Head of caudate nucleus (tissue), 42 donors: ENCODE data around the gene PLEKHA4.
"Not testable (repeated sequence)": the region's sequence is repeated elsewhere in the genome, so short reads cannot be mapped to it uniquely, and the experiment has no call there.

Source experiments
- DNase-seq, 42 donors: peaks; one replicate each; pipeline versions ENCODE4 v3.0.0 to v3.0.0-alpha.2; 2020 to 2021; ENCODE audit warnings: mixed read lengths in 7 of 42
- intact Hi-C: fragments of 100-400 bp; cut with DNase I; formaldehyde crosslinking; loops from one replicate; pipeline ENCODE4 v1.15.0; 2022

The PLEKHA4 gene

DNA sequence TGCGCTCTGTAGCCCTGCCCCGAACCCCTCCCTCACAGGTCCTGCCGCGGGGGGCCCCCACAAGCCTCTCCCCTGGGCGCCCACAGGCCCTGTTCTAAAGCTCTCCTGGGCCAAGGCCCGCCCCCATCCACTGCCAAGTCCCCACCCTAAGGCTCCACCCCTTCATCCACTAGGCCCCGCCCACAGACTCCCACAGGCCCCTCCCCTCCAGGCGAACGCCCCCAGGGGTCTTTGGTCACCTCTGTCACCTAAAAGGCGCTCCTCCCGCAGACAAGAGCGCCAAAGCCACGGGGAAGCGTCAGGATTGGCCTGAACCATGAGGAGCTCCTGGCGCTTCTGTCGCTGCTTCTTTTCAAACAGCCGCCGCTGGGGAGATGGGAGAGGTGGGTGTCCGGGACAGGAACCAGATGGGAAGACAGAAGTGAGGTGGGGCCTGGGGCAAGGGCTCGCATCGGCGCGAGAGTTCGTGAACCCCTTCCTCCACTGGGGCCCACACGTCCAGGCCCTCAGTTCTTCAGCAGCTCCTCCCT lies 27.8 kb upstream of the PLEKHA4 start:
- intact Hi-C loops, result no loop called here
- peak in 40 of 42 donors; percentile 28 to 88 (median 68) for DNase-seq

DNA sequence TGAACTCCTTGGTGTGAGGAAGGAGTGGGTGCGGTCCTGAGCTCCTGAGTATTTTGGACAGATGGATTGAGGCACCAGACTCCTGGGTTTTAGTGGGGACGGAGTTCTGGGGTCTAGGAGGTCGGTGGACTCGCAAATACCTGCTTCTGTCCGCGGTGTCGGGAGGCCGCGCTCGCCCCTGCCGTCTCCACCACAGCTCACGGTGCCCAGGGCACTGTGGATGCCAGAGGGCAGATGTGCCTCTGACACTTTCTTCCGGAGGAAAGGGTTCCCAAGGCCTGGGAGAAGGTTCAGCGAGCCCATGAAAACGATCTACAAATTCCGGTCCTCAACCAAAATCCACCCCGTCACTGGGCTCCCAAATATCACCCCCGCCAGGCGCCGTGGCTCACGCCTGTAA lies 26.8 kb upstream of the PLEKHA4 start:
- DNase-seq, result no peak
- intact Hi-C loops, result no loop called here

GRCh38 chr19:48890551-48890950 lies 22.1 kb upstream of the PLEKHA4 start:
- intact Hi-C loops, result no loop called here
- DNase-seq, result no peak

GRCh38 chr19:48889496-48889895 lies 21.1 kb upstream of the PLEKHA4 start:
- DNase-seq, intact Hi-C loops: not testable (repeated sequence)

DNA sequence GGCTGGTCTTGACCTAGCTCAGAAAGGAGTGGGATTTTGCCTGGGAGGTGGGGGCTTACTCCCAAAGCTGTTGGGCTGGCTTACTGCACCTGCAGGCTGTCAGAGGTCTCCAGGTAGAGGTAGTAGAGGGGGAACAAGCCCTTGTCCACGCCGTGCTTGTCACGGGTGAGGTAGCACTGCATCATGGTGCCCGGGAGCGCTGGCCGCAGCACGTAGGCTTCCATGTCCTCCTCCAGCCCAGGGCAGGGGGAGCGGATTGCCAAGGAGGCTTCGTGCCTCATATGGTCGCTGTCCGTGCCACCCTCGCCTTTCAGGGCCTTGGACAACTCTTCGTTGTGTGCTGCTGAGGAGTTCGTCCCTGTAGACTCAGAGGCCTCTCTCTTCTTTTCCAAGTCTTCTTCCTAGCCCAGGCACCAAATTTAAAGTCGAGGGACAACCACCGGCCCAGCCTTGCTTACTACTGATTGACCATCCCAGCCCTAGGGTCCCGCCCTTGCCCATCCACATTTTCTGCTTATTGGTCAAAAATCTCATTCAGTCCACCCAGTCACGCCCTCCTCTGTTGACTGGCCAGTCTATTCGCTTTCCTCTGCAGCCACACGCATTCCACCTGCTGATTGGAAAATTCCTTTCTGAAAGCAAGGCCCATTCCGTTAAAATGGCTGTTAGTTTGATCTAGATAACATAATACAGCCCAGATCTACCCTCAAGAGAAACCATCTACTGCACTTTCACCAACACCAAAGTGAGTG lies 19.6 kb upstream of the PLEKHA4 start:
- intact Hi-C loops, result no loop called here
- no peak for DNase-seq

DNA sequence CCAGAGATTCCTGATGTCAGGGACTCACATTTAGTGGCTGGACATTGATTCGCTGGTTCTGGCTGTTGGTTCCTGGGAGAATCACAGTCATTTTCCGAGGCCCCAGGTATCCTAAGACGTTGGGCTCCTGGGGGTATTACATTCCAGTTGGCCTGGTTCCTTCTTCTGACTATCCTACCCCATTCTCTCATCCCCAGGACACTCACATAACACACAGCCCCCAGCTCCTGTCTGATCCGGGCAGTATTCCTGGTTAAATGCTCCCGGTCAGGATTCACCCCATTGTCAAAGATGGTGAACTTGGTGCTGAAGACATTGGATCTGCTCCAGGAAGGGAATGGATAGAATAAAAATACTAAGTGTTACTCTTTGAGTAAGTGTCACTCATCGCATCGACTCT lies 15.3 kb upstream of the PLEKHA4 start:
- DNase-seq, result no peak
- intact Hi-C loops, result no loop called here

DNA sequence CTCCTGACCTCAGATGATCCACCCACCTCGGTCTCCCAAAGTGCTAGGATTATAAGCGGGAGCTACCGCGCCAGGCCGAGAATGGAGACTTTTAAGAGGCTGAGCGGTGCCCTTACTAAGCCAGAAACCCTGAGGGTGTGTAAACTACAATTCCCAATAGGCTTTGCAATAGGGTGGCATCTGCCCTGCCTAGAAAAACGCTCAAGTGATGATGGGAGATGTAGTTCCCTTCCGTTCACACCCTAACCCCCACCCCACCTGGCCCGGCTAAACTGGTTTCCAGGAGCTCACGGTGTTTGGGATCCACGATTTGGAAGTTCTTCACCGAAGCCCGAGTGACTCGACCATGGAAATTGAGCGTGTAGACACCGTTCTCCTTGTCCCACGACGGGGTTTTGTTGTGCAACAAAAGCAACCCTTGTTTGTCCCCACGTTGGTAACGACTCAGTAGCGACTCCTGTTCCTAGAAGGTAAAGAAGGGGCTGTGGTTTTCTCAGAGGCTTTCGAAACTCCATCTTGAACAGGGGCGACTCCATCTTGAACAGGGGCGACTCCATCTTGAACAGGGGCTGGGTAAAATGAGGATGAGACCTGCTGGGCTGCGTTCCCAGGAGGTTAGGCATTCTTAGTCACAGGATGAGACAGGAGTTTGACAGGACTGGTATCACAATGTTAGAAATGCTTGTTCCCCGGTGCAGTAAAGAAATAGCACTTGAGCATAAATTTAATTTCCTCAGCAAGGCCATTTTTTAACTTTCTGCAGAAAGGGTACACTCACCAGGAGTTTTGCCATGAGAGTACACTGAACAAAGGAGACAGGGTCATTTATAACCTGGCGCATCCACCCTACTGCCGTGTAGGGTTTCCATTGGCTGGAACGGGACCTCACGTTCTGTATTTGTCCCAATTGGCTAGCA lies 13.6 kb upstream of the PLEKHA4 start:
- peak in 15 of 42 donors; percentile 20 to 63 (median 35) for DNase-seq
- intact Hi-C loops, result no loop called here

GRCh38 chr19:48879696-48880095 lies 11.3 kb upstream of the PLEKHA4 start:
- DNase-seq, intact Hi-C loops: not testable (repeated sequence)

DNA sequence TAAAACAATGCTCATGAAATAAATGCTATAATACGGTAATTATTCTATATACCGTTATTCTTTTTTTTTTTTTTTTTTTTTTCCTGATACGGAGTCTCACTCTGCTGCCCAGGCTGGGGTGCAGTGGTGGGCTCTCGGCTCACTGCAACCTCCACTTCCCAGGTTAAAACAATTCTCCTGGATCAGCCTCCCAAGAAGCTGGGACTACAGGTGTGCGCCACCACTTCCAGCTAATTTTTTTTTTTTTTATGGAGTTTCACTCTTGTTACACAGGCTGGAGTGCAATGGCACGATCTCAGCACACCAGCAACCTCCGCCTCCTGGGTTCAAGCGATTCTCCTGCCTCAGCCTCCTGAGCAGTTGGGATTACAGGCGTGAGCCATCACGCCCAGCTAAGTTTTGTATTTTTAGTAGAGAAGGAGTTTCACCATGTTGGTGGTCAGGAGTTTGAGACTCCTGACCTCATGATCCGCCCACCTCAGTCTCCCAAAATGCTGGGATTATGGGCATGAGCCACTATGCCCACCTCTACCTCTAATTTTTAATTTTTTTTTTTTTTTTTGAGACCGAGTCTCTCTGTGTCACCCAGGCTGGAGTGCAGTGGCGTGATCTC lies 10.7 kb upstream of the PLEKHA4 start:
- DNase-seq, result no peak
- intact Hi-C loops, result no loop called here

DNA sequence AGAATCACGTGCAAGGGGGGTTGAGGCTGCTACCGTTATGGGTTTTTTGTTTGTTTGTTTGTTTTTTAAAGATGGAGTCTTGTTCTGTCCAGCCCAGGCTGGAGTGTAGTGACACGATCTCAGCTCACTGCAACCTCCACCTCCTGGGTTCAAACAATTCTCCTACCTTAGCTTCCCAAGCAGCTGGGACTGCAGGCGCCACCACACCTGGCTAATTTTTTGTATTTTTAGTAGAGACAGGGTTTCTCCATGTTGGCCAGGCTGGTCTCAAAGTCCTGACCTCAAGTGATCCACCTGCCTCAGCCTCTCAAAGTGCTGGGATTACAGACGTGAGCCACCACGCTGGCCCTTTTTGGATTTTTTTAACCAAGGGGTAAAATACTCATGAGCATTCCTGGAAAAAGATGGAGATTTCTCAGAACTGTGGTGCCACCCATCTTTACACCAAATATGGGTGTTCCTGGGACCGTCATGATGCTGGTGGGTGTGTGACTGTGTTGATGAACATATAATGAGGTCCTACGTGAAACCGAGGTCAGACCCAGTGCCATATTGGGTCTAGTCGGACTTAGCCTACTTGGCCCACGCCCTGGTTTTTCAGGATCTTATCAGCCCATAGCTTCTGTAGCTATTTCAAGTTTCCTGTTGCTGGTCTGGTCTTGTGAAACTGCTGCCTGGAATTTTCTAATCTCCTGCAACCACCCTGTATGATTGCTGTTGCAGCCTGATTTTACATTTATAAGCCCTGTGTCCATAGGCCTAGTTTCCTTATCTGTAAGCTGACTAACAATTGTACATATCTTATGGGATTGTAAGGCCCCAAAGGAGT lies 10.0 kb upstream of the PLEKHA4 start:
- no peak for DNase-seq
- intact Hi-C loops, result no loop called here

DNA sequence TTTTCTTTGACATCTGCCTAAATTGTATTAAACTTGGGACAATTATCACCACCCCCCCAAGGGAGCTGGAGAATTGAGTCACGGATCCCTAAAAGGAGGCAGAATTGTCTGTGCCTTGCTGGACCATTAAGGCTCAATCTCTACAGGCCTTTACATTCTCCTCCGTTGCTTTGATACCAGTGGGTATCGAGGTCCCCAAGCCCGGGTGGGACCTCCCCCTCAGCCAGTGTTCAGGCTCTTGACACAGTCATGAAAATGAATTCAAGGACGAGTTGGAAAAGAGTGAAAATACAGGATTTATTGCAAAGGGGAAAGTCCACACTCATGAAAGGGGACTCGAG lies 9.4 kb upstream of the PLEKHA4 start:
- DNase-seq, result no peak
- intact Hi-C loops, result no loop called here

- intact Hi-C loops, DNase-seq: not testable (repeated sequence)
Measured at GRCh38 chr19:48876043-48876981, 7.9 kb upstream of the PLEKHA4 start.

DNA sequence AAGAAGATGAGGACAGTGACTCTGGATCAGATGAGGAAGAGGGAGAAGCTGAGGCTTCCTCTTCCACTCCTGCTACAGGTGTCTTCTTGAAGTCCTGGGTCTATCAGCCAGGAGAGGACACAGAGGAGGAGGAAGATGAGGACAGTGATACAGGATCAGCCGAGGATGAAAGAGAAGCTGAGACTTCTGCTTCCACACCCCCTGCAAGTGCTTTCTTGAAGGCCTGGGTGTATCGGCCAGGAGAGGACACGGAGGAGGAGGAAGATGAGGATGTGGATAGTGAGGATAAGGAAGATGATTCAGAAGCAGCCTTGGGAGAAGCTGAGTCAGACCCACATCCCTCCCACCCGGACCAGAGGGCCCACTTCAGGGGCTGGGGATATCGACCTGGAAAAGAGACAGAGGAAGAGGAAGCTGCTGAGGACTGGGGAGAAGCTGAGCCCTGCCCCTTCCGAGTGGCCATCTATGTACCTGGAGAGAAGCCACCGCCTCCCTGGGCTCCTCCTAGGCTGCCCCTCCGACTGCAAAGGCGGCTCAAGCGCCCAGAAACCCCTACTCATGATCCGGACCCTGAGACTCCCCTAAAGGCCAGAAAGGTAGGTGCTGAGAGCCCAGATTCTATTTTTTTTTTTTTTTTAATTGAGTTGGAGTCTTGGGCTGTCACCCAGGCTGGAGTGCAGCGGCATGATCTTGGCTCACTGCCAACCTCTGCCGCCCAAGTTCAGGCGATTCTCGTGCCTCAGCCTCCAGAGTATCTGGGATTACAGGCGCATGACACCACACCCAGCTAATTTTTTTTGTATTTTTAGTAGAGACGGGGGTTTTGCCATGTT lies 6.1 kb upstream of the PLEKHA4 start:
- peak in 21 of 42 donors; percentile 20 to 69 (median 42) for DNase-seq
- intact Hi-C loops, result no loop called here

DNA sequence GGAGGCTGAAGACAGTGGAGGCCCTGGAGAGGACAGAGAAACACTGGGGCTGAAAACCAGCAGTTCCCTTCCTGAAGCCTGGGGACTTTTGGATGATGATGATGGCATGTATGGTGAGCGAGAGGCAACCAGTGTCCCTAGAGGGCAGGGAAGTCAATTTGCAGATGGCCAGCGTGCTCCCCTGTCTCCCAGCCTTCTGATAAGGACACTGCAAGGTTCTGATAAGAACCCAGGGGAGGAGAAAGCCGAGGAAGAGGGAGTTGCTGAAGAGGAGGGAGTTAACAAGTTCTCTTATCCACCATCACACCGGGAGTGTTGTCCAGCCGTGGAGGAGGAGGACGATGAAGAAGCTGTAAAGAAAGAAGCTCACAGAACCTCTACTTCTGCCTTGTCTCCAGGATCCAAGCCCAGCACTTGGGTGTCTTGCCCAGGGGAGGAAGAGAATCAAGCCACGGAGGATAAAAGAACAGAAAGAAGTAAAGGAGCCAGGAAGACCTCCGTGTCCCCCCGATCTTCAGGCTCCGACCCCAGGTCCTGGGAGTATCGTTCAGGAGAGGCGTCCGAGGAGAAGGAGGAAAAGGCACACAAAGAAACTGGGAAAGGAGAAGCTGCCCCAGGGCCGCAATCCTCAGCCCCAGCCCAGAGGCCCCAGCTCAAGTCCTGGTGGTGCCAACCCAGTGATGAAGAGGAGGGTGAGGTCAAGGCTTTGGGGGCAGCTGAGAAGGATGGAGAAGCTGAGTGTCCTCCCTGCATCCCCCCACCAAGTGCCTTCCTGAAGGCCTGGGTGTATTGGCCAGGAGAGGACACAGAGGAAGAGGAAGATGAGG lies 5.3 kb upstream of the PLEKHA4 start:
- peak in 5 of 42 donors; percentile 6 to 30 (median 14) for DNase-seq
- intact Hi-C loops, result no loop called here

- intact Hi-C loops, result no loop called here
- peak in 32 of 42 donors; percentile 18 to 81 (median 52) for DNase-seq
Measured at GRCh38 chr19:48872884-48873475, 4.6 kb upstream of the PLEKHA4 start.
